ENCODE data around the gene BMERB1. TPM values are rescaled to one million over a fixed set of nuclear protein-coding genes. Genes with fewer than 3 reads are reported as not detected.

Gene BMERB1
- total and polyA plus RNA-seq, 9 of the 15 experiments (the other 6 are each of a cell fraction or from before 2014, with no cell fraction given): 0.29 to 2.9 (median 0.94) TPM

DNA sequence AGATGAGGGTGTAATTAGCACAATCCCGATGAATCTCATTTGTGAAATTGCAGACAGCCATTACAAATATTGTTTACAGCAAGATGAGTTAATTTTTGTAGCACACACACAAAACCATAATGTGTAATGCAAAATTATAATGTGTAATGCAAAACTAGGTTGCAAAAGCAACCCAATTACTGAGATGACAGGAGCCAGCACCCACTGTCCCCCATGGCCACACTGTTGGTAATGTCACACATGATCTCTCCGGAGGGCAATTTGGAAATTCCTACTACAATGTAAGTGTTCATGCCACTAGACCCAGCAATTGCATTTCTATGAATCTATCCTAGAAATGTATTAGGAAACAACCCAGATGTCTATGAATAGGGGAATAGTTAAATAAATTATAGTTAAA is 131.7 kb downstream of the BMERB1 start:
- intact Hi-C loops (cut with micrococcal nuclease): no loop called here
- no peak overlapping the region for H3K9ac ChIP-seq (ENCODE audit: insufficient read depth in 1 of 2, low read depth in 2 of 2, low read length in 2 of 2)
- TF ChIP-seq ZNF444 (CRISPR knock-in tag; IDR thresholded peaks at IDR 0.05) (no peak), SNIP1 (IDR thresholded peaks at IDR 0.05; ENCODE audit: low read depth) (no peak), PHF21A (IDR thresholded peaks at IDR 0.05; ENCODE audit: borderline replicate concordance, low read depth) (no peak), ETV6 (IDR thresholded peaks at IDR 0.05; ENCODE audit: borderline replicate concordance in 1 of 2, low read depth in 2 of 2, low read length in 1 of 2) (no peak), ETV6 (CRISPR knock-in tag; IDR thresholded peaks at IDR 0.05; ENCODE audit: borderline replicate concordance) (no peak), ZNF24 (IDR thresholded peaks at IDR 0.05) (no peak), COPS2 (conservative IDR thresholded peaks at IDR 0.05) (no peak), IRF9 (tag; IDR thresholded peaks at IDR 0.05) (no peak), U2AF2 (optimal IDR thresholded peaks at IDR 0.05; ENCODE audit: low read depth, low read length) (no peak), TCF7L2 (IDR thresholded peaks at IDR 0.05; ENCODE audit: low read depth, low read length) (no peak), ZFPM2 (CRISPR knock-in tag; IDR thresholded peaks at IDR 0.05) (no peak), EZH2 (IDR thresholded peaks at IDR 0.05; ENCODE audit: borderline replicate concordance, low read depth, low read length) (no peak), ETS2 (tag; IDR thresholded peaks at IDR 0.05; ENCODE audit: borderline replicate concordance, poor library complexity, severe bottlenecking) (no peak), GTF3C2 (IDR thresholded peaks at IDR 0.05; ENCODE audit: borderline replicate concordance, extremely low read depth, insufficient read length) (no peak)
- TF ChIP-seq, protein P1, sequence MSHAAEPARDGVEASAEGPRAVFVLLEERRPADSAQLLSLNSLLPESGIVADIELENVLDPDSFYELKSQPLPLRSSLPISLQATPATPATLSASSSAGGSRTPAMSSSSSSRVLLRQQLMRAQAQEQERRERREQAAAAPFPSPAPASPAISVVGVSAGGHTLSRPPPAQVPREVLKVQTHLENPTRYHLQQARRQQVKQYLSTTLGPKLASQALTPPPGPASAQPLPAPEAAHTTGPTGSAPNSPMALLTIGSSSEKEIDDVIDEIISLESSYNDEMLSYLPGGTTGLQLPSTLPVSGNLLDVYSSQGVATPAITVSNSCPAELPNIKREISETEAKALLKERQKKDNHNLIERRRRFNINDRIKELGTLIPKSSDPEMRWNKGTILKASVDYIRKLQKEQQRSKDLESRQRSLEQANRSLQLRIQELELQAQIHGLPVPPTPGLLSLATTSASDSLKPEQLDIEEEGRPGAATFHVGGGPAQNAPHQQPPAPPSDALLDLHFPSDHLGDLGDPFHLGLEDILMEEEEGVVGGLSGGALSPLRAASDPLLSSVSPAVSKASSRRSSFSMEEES (CRISPR knock-in tag; IDR thresholded peaks at IDR 0.05): no peak
- no peaks in the 10 kb centered on the region for H3K9me3 ChIP-seq (replicated peaks; ENCODE audit: control insufficient read depth, insufficient read depth, low read depth, low read length)
- no peak for ATAC-seq
- BruUV-seq (replicated peaks): no TSS peak
- FAIRE-seq: no peak
- WGBS (ENCODE audit: insufficient coverage, low coverage, missing lambda C conversion rate): 82% methylated on average over 2 of the region's 2 CpGs
- ChIA-PET POLR2A (interaction anchor here (1.0 to 2.7 kb wide), 2 partner anchors 10 kb away, joined by 5 to 16 read pairs; no protein-coding TSS in a partner anchor), CTCF (ENCODE audit: low intra/inter-chr PET ratio) (no interaction called here)
- H3K27me3 ChIP-seq (ENCODE audit: control insufficient read depth in 2 of 2, insufficient read depth in 2 of 2, low read length in 2 of 2): no peaks in the 10 kb centered on the region
- no peak overlapping the region for H3K4me3 ChIP-seq
- H3K27ac ChIP-seq (ENCODE audit: extremely low read depth, low read depth, low read length): no peak overlapping the region
- no peak overlapping the region for H2AFZ ChIP-seq (ENCODE audit: low read depth, low read length)
- DNase-seq (ENCODE audit: extremely low read depth in 1 of 4, low spot score in 3 of 4): no peak
- peaks cover 11% of the 10 kb centered on the region; the same call in 2 of the 3 replicates for H3K36me3 ChIP-seq (ENCODE audit: control insufficient read depth, insufficient read depth, low read length)
- no peaks in the 10 kb centered on the region for H3K79me2 ChIP-seq (ENCODE audit: control insufficient read depth, insufficient read depth, low read length)
- no peaks in the 10 kb centered on the region for H3K9me1 ChIP-seq (ENCODE audit: control insufficient read depth, insufficient read depth, low read length)
- no peak overlapping the region for H3K4me2 ChIP-seq (ENCODE audit: insufficient read depth, low read length)
- no peaks in the 10 kb centered on the region for H4K20me1 ChIP-seq (replicated peaks; ENCODE audit: control insufficient read depth, insufficient read depth, low read length)
- peaks cover 5 to 14% of the 10 kb centered on the region in 2 experiments for H3K4me1 ChIP-seq (replicated peaks in 1 of 2; ENCODE audit: control insufficient read depth in 2 of 2, insufficient read depth in 2 of 2, low read length in 2 of 2)
- in situ Hi-C loops (cut with MboI): no loop called here

All from K562 (cell line).